Endothelial cell of umbilical vein (primary cell): ENCODE measurements around the gene ST3GAL5. TPM values are rescaled to one million over a fixed set of nuclear protein-coding genes. Genes with fewer than 3 reads are reported as not detected.

Experiments
- BruUV-seq: library from RNA; stranded (reverse); fragments of 400-500 nt; replicated peaks from 2 replicates; lab custom pipeline; 2021; lab: Mats Ljungman, UMichigan
- CTCF ChIA-PET: fragments of 300-600, 350-600 bp; sonication (Branson Sonifier 250); formaldehyde crosslinking; loops from one replicate; lab custom pipeline; 2021; ENCODE audit warnings: antibody characterized with exemption, inconsistent platforms; lab: Charles Lee
- POLR2A ChIA-PET: fragments of 300-600, 350-600 bp; sonication (Branson Sonifier 250); formaldehyde crosslinking; loops from one replicate; lab custom pipeline; 2021; ENCODE audit warnings: antibody characterized with exemption, inconsistent platforms; lab: Charles Lee
- DNase-seq: peaks from one replicate; pipeline ENCODE4 v3.0.0-alpha.2; 2011; ENCODE audit warnings: low read depth, low spot score
- FAIRE-seq: peaks from 2 replicates; lab custom pipeline; 2011; peaks lifted over from hg19 to GRCh38; lab: Jason Lieb, UNC
- H2AFZ ChIP-seq: 2 replicates; pipeline ENCODE4 v1.6.0; 2012; ENCODE audit warnings: low read depth, low read length, control low read depth, inconsistent platforms
- H3K27ac ChIP-seq: 2 replicates; pipeline ENCODE4 v1.5.1; 2011; ENCODE audit warnings: low read depth, mild to moderate bottlenecking, control low read depth, low read length, moderate library complexity; ENCODE audit not compliant: insufficient read depth
- H3K27me3 ChIP-seq, 2 experiments: 2 replicates each; pipeline versions ENCODE4 v1.6.0 to v1.6.1; 2011; ENCODE audit warnings: low read length in 2 of 2, mixed read lengths in 1 of 2; ENCODE audit not compliant: control insufficient read depth in 2 of 2, insufficient read depth in 2 of 2
- H3K36me3 ChIP-seq, 2 experiments: 2 replicates in 1 of 2; 3 replicates in 1 of 2; pipeline ENCODE4 v1.5.1; 2011; ENCODE audit warnings: low read length in 2 of 2, mild to moderate bottlenecking in 1 of 2, moderate library complexity in 1 of 2; ENCODE audit not compliant: control insufficient read depth in 2 of 2, insufficient read depth in 2 of 2; ENCODE audit errors: extremely low read depth in 1 of 2
- H3K4me1 ChIP-seq: 3 replicates; pipeline ENCODE4 v1.5.1; 2011; ENCODE audit warnings: mild to moderate bottlenecking, low read length; ENCODE audit not compliant: control insufficient read depth, insufficient read depth; ENCODE audit errors: extremely low read depth
- H3K4me2 ChIP-seq: 2 replicates; pipeline ENCODE4 v1.6.1; 2011; ENCODE audit warnings: low read length, control low read depth, mixed read lengths; ENCODE audit not compliant: insufficient read depth
- H3K4me3 ChIP-seq, 3 experiments: fragments of 200-600 bp in 1 of 3; sonication (generic), shearing (Covaris generic) in 1 of 3; replicated peaks in 1 of 3; 2 replicates each; pipeline ENCODE4 v1.5.1; 2011 to 2016; ENCODE audit warnings: control low read depth in 3 of 3, low read length in 3 of 3, mild to moderate bottlenecking in 2 of 3, inconsistent platforms in 1 of 3, low read depth in 1 of 3, moderate library complexity in 1 of 3; ENCODE audit not compliant: insufficient read depth in 1 of 3
- H3K79me2 ChIP-seq: 2 replicates; pipeline ENCODE4 v1.6.0; 2012; ENCODE audit warnings: low read length, inconsistent platforms; ENCODE audit not compliant: control insufficient read depth, insufficient read depth
- H3K9ac ChIP-seq: replicated peaks from 2 replicates; pipeline ENCODE3; 2011; ENCODE audit warnings: low read length, control low read depth; ENCODE audit not compliant: insufficient read depth; ENCODE audit errors: extremely low read depth
- H3K9me1 ChIP-seq: replicated peaks from 3 replicates; pipeline ENCODE4 v1.6.0; 2011; ENCODE audit warnings: mild to moderate bottlenecking, low read length; ENCODE audit not compliant: control insufficient read depth, insufficient read depth; ENCODE audit errors: extremely low read depth
- H3K9me3 ChIP-seq: replicated peaks from 2 replicates; pipeline ENCODE4 v1.5.1; 2012; ENCODE audit warnings: low read length, inconsistent platforms; ENCODE audit not compliant: control insufficient read depth, insufficient read depth
- H4K20me1 ChIP-seq: replicated peaks from 2 replicates; pipeline ENCODE3; 2011; ENCODE audit warnings: mild to moderate bottlenecking, low read length; ENCODE audit not compliant: control insufficient read depth, insufficient read depth; ENCODE audit errors: extremely low read depth
- CTCF ChIP-seq, 2 donors: IDR thresholded peaks; 1 replicate in 1 of 2; 2 replicates in 1 of 2; pipeline ENCODE4 v1.5.1; 2011; ENCODE audit warnings: low read length in 2 of 2, mild to moderate bottlenecking in 2 of 2, moderate library complexity in 2 of 2, control low read depth in 1 of 2, inconsistent platforms in 1 of 2, low read depth in 1 of 2; ENCODE audit not compliant: insufficient read depth in 1 of 2; ENCODE audit errors: extremely low read depth in 1 of 2
- EZH2 ChIP-seq: IDR thresholded peaks from 2 replicates; pipeline ENCODE4 v1.6.1; 2012; ENCODE audit warnings: borderline replicate concordance, low read depth, mild to moderate bottlenecking, moderate library complexity, low read length, inconsistent platforms; ENCODE audit not compliant: severe bottlenecking
- FOS ChIP-seq: IDR thresholded peaks from 2 replicates; pipeline ENCODE4 v1.6.1; 2011; ENCODE audit warnings: mild to moderate bottlenecking, low read length, moderate library complexity, borderline replicate concordance; ENCODE audit not compliant: insufficient read depth
- GATA2 ChIP-seq: IDR thresholded peaks from 2 replicates; pipeline ENCODE4 v1.7.0; 2011; ENCODE audit warnings: low read depth, mild to moderate bottlenecking, moderate library complexity, mixed read lengths, low read length; ENCODE audit not compliant: insufficient read length, insufficient read depth
- JUN ChIP-seq: IDR thresholded peaks from 2 replicates; pipeline ENCODE4 v1.6.1; 2011; ENCODE audit warnings: borderline replicate concordance, low read depth; ENCODE audit not compliant: insufficient read length, insufficient read depth
- MAX ChIP-seq: IDR thresholded peaks from 2 replicates; pipeline ENCODE4 v1.6.1; 2011; ENCODE audit not compliant: insufficient read depth, insufficient read length
- MYC ChIP-seq: IDR thresholded peaks from one replicate; pipeline ENCODE4 v1.6.1; 2011; ENCODE audit warnings: mild to moderate bottlenecking, low read depth, low read length
- POLR2A ChIP-seq: IDR thresholded peaks from 2 replicates; pipeline ENCODE4 v1.6.1; 2012; ENCODE audit warnings: low read depth, mild to moderate bottlenecking, control low read depth, low read length
- POLR2AphosphoS5 ChIP-seq: IDR thresholded peaks from 2 replicates; pipeline ENCODE4 v1.6.1; 2012; ENCODE audit warnings: low read depth, mild to moderate bottlenecking, control low read depth, low read length, moderate library complexity; ENCODE audit not compliant: insufficient read depth
- dilution Hi-C: fragments of 300-500 bp; cut with MboI; formaldehyde crosslinking; loops from one replicate; pipeline ENCODE4 v1.15.0; 2019; ENCODE audit warnings: low sequenced_read_pairs; ENCODE audit not compliant: extremely low pct_ligation_motif_present
- intact Hi-C: fragments of 100-400 bp; cut with micrococcal nuclease; formaldehyde crosslinking; loops from one replicate; pipeline ENCODE4 v1.10.0; 2022
- polyA plus RNA-seq, 4 experiments: library from polyadenylated mRNA; depleted of rRNA in 3 of 4; stranded (reverse) in 3 of 4; unstranded in 1 of 4; fragments of >200 nt; gene quantifications; 2 replicates each; pipeline versions ENCODE4 v1.2.1 to v1.2.3, GENCODE V29; 2011 to 2012; ENCODE audit warnings: missing spikeins in 1 of 4
- total RNA-seq: library from RNA; stranded (reverse); gene quantifications from 2 replicates; pipeline ENCODE4 v1.2.3, GENCODE V29; 2021

ST3GAL5 gene
- total and polyA plus RNA-seq, 2 donors (not counting 3 experiments of a cell fraction or from before 2014, with no cell fraction given): 9.5 to 16.0 TPM

GRCh38 chr2:85846411-85846810 lies 42.4 kb downstream of the ST3GAL5 start:
- TF ChIP-seq POLR2AphosphoS5 (no peak), EZH2 (no peak), POLR2A (no peak), CTCF (IDR thresholded peaks at IDR 0.05; ENCODE audit: extremely low read depth in 1 of 2, insufficient read depth in 1 of 2, low read depth in 1 of 2, low read length in 2 of 2) (no peak), JUN (no peak), FOS (no peak), MAX (no peak), GATA2 (no peak), MYC (no peak)
- no peak for FAIRE-seq
- H3K4me3 ChIP-seq: no peak overlapping the region
- H3K4me1 ChIP-seq: no peaks in the 10 kb centered on the region
- no peaks in the 10 kb centered on the region for H3K36me3 ChIP-seq
- intact Hi-C loops (no loop called here), dilution Hi-C loops (no loop called here)
- BruUV-seq: no TSS peak
- CTCF ChIA-PET: no interaction called here
- no peaks in the 10 kb centered on the region for H3K27me3 ChIP-seq
- no peak overlapping the region for H3K9ac ChIP-seq
- no peak overlapping the region for H3K27ac ChIP-seq
- H3K9me1 ChIP-seq: no peaks in the 10 kb centered on the region
- no peak for DNase-seq
- POLR2A ChIA-PET: no interaction called here
- no peaks in the 10 kb centered on the region for H3K9me3 ChIP-seq
- H3K4me2 ChIP-seq: no peak overlapping the region
- no peaks in the 10 kb centered on the region for H4K20me1 ChIP-seq
- no peaks in the 10 kb centered on the region for H3K79me2 ChIP-seq
- H2AFZ ChIP-seq: no peak overlapping the region
